ELR (cell line): Measurements from ENCODE around the gene TAS2R20.
"Not testable (repeated sequence)": the region's sequence is repeated elsewhere in the genome, so short reads cannot be mapped to it uniquely, and the experiment has no call there.

Experiments
- DNase-seq: peaks from one replicate; pipeline ENCODE4 v3.0.0-alpha.2; 2015; ENCODE audit warnings: low read depth

Gene TAS2R20

GRCh38 chr12:10998204-10998603 lies at the start of gene TAS2R20:
Gene TAS2R20 (minus strand): TSS chr12:10998304. CDS start chr12:10997875, 429 bp downstream.
- no peak for DNase-seq

GRCh38 chr12:11041366-11041765 lies 43.3 kb upstream of the TAS2R20 start:
- DNase-seq, result not testable (repeated sequence)

GRCh38 chr12:11040162-11040561 lies 42.1 kb upstream of the TAS2R20 start:
- DNase-seq, result peak; percentile 42

- DNase-seq, result no peak
These were observed 41.1 kb upstream of the TAS2R20 start for GRCh38 chr12:11039171-11039570.

- not testable (repeated sequence) for DNase-seq
These were observed 35.9 kb upstream of the TAS2R20 start for GRCh38 chr12:11033959-11034358.

GRCh38 chr12:11031307-11031706 lies 33.2 kb upstream of the TAS2R20 start, which contains the start of gene TAS2R31:
Gene TAS2R31 (minus strand): TSS chr12:11031407. CDS start chr12:11031335, 72 bp downstream.
- DNase-seq, result no peak

- peak; percentile 14 for DNase-seq
These were observed 28.0 kb upstream of the TAS2R20 start for GRCh38 chr12:11026118-11026517.

GRCh38 chr12:11023387-11023786 lies 25.3 kb upstream of the TAS2R20 start:
- no peak for DNase-seq

GRCh38 chr12:11022520-11022919 lies 24.4 kb upstream of the TAS2R20 start, which contains the start of gene TAS2R19:
Gene TAS2R19 (minus strand): TSS chr12:11022620. CDS start chr12:11022571, 49 bp downstream.
- no peak for DNase-seq

GRCh38 chr12:11016937-11017336 lies 18.8 kb upstream of the TAS2R20 start:
- DNase-seq, result no peak

GRCh38 chr12:11015775-11016430 lies 17.8 kb upstream of the TAS2R20 start:
- no peak for DNase-seq

- DNase-seq, result peak; percentile 13
These were observed 16.1 kb upstream of the TAS2R20 start for GRCh38 chr12:11014234-11014633.

- no peak for DNase-seq
These were observed 9.5 kb upstream of the TAS2R20 start for GRCh38 chr12:11007608-11008007.

GRCh38 chr12:10994307-10994706 lies 3.8 kb downstream of the TAS2R20 start:
- no peak for DNase-seq

GRCh38 chr12:10989107-10989506 lies 9.0 kb downstream of the TAS2R20 start:
- no peak for DNase-seq

GRCh38 chr12:10986812-10987211 lies 11.3 kb downstream of the TAS2R20 start, which contains the start of gene TAS2R50:
Gene TAS2R50 (minus strand): TSS chr12:10986912. CDS start chr12:10986860, 52 bp downstream.
- no peak for DNase-seq

- no peak for DNase-seq
These were observed 15.9 kb downstream of the TAS2R20 start for GRCh38 chr12:10982244-10982643.

- no peak for DNase-seq
These were observed 23.1 kb downstream of the TAS2R20 start for GRCh38 chr12:10974965-10975364.

GRCh38 chr12:10968765-10969456 lies 29.2 kb downstream of the TAS2R20 start:
- peak; percentile 40 for DNase-seq

GRCh38 chr12:10967409-10967808 lies 30.7 kb downstream of the TAS2R20 start:
- peak; percentile 89 for DNase-seq

GRCh38 chr12:10966314-10966713 lies 31.8 kb downstream of the TAS2R20 start:
- no peak for DNase-seq

GRCh38 chr12:10965476-10965875 lies 32.6 kb downstream of the TAS2R20 start:
- no peak for DNase-seq

- no peak for DNase-seq
These were observed 37.9 kb downstream of the TAS2R20 start for GRCh38 chr12:10960211-10960610.
